Astrocyte (in vitro differentiated cells and primary cell): ENCODE results near the gene LCLAT1.

Experiments used
- EZH2 ChIP-seq: IDR thresholded peaks from 2 replicates; pipeline ENCODE4 v1.6.1; 2012; ENCODE audit warnings: mild to moderate bottlenecking, low read length, inconsistent platforms; ENCODE audit not compliant: insufficient read depth
- TF ChIP-seq, protein P1 (sequence below): IDR thresholded peaks from 2 replicates; pipeline ENCODE4 v1.5.1; 2011; ENCODE audit warnings: low read depth, mild to moderate bottlenecking, inconsistent platforms, low read length, moderate library complexity; ENCODE audit not compliant: insufficient read depth

DNA sequence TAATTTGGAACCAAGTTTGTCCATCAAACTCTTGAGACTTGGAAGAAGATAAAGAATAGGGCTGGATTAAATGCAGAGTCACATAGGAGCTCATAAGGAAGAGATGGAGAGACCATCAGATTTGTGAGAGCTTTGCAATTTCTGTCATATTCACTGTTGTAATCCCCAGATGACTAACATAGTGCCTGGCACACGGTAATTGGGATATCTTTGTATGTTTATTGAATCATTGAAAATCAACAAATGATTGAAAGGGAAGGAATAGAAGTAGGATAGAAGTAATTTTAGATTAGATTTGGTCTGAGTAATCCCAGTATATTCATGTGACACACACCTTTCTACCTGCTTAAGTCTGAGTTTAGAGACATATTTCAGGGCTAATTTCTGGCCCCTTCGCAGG is 75.4 kb downstream of the LCLAT1 start:
- TF ChIP-seq, protein P1, sequence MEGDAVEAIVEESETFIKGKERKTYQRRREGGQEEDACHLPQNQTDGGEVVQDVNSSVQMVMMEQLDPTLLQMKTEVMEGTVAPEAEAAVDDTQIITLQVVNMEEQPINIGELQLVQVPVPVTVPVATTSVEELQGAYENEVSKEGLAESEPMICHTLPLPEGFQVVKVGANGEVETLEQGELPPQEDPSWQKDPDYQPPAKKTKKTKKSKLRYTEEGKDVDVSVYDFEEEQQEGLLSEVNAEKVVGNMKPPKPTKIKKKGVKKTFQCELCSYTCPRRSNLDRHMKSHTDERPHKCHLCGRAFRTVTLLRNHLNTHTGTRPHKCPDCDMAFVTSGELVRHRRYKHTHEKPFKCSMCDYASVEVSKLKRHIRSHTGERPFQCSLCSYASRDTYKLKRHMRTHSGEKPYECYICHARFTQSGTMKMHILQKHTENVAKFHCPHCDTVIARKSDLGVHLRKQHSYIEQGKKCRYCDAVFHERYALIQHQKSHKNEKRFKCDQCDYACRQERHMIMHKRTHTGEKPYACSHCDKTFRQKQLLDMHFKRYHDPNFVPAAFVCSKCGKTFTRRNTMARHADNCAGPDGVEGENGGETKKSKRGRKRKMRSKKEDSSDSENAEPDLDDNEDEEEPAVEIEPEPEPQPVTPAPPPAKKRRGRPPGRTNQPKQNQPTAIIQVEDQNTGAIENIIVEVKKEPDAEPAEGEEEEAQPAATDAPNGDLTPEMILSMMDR: no peak
- TF ChIP-seq EZH2: no peak
